H1 (cell line): Measurements from ENCODE around the gene ASB1. TPM values are rescaled to one million over a fixed set of nuclear protein-coding genes. Genes with fewer than 3 reads are reported as not detected.

Experiments
- CEBPB ChIP-seq: IDR thresholded peaks from 2 replicates; pipeline ENCODE4 v1.6.1; 2012; ENCODE audit warnings: low read depth, low read length
- CREB1 ChIP-seq: IDR thresholded peaks from 2 replicates; pipeline ENCODE4 v1.6.1; 2012; ENCODE audit warnings: inconsistent platforms
- E2F6 ChIP-seq: IDR thresholded peaks from 2 replicates; pipeline ENCODE4 v1.6.1; 2012; ENCODE audit warnings: inconsistent platforms
- EP300 ChIP-seq, 2 experiments: IDR thresholded peaks; 1 replicate in 1 of 2; 2 replicates in 1 of 2; pipeline ENCODE4 v1.6.1; 2011 to 2012; ENCODE audit warnings: low read depth in 2 of 2, low read length in 2 of 2, mild to moderate bottlenecking in 2 of 2, borderline replicate concordance in 1 of 2, inconsistent platforms in 1 of 2, moderate library complexity in 1 of 2
- HDAC2 ChIP-seq, 2 experiments: fragments of 300-600 bp in 1 of 2; sonication (generic) in 1 of 2; IDR thresholded peaks; 2 replicates each; pipeline ENCODE4 v1.6.1; 2011 to 2012; ENCODE audit warnings: low read depth in 2 of 2, low read length in 2 of 2, mild to moderate bottlenecking in 2 of 2, moderate library complexity in 2 of 2, borderline replicate concordance in 1 of 2, inconsistent platforms in 1 of 2
- MAFK ChIP-seq: IDR thresholded peaks from 2 replicates; pipeline ENCODE4 v1.6.1; 2012; ENCODE audit warnings: low read depth, mild to moderate bottlenecking, improper control_type of control experiment, low read length
- SAP30 ChIP-seq: fragments of 300-600 bp; sonication (generic); IDR thresholded peaks from 2 replicates; pipeline ENCODE4 v1.7.1; 2012; ENCODE audit warnings: low read length, moderate library complexity, mild to moderate bottlenecking, inconsistent platforms; ENCODE audit not compliant: insufficient read depth, insufficient replicate concordance
- SP1 ChIP-seq: IDR thresholded peaks from 2 replicates; pipeline ENCODE4 v1.6.1; 2011; ENCODE audit warnings: low read depth, low read length
- SP2 ChIP-seq: IDR thresholded peaks from 2 replicates; pipeline ENCODE4 v1.6.1; 2012; ENCODE audit warnings: mild to moderate bottlenecking, low read length, inconsistent platforms
- SRF ChIP-seq: IDR thresholded peaks from 2 replicates; pipeline ENCODE4 v1.6.1; 2011; ENCODE audit warnings: mild to moderate bottlenecking, low read depth, low read length, moderate library complexity
- TCF12 ChIP-seq: IDR thresholded peaks from 2 replicates; pipeline ENCODE4 v1.6.1; 2011; ENCODE audit warnings: low read depth, mild to moderate bottlenecking, low read length
- YY1 ChIP-seq: IDR thresholded peaks from 2 replicates; pipeline ENCODE4 v1.6.1; 2011; ENCODE audit warnings: low read depth, mild to moderate bottlenecking, low read length
- ZNF274 ChIP-seq: IDR thresholded peaks from 2 replicates; pipeline ENCODE4 v1.7.0; 2012; ENCODE audit warnings: low read length, borderline replicate concordance; ENCODE audit errors: extremely low read depth
- polyA plus RNA-seq, 7 experiments: library from polyadenylated mRNA; depleted of rRNA in 3 of 7; stranded (reverse) in 5 of 7; unstranded in 2 of 7; fragments of >200 nt in 5 of 7; fragments of 200-250 nt in 2 of 7; gene quantifications; 1 replicate in 5 of 7; 2 replicates in 1 of 7; 4 replicates in 1 of 7; pipeline versions ENCODE4 v1.2.1 to v1.2.3, GENCODE V29; 2011 to 2013; ENCODE audit warnings: missing spikeins in 2 of 7, mixed read lengths in 2 of 7
- total RNA-seq: library from RNA; stranded (reverse); fragmentation: NEBNext Ultra II Directional; extraction: Animal tissue kit (Norgen Biotek cat#: 25700); gene quantifications from 2 replicates; pipeline ENCODE4 v1.2.1, GENCODE V29; 2021
- TF ChIP-seq, protein P1 (sequence below): IDR thresholded peaks from 2 replicates; pipeline ENCODE4 v1.6.1; 2012; ENCODE audit warnings: low read length, inconsistent platforms

ASB1 gene
- total and polyA plus RNA-seq, 2 of the 8 experiments (the other 6 are each of a cell fraction or from before 2014, with no cell fraction given): 24.1 to 36.0 TPM

DNA sequence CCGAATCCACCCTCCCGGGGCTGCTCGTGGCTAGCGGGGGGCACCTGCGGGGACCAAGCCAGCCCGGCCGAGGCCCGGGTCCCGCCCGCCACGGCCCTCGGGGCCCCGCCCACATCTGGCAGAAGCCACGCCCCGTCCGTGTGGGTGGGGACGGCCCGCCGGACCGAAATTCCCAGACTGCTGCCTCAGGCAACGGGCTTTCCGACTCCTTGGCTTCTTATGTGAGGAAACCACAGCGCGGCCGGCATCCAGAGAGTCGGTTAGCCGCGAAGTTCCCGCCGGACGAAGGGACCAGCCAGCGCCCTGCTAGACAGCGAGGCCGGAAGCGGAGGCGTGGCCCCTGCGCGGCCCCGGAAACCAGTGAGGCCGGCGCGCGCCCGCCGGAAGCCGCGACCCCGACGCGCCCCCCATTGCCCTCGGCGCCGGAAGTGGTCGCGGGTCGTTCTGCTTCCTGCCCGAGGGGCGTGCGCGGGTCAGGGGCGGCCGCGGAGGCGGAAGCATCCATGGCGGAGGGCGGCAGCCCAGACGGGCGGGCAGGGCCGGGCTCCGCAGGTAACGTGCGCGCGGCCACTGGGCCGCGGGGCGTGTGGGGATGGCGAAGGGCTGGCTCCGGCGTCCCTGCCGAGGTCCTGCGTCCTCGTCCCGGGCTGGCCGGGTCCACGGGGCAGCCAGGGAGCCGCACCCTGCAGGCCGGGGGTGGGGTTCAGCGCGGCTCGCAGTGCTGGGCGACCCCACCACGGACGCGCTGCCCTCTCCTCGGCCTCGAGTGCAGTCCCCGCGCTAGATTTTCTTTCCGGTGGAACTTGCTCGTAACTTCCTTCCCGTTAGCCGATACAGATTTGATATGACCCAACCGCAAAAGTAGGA is at the start of gene ASB1 (continued):
- TF ChIP-seq SAP30 (no peak), CREB1 (no peak), SRF (no peak), YY1 (peak; percentile 18; the same call in 1 of the 2 replicates), HDAC2 (IDR thresholded peaks at IDR 0.05; ENCODE audit: borderline replicate concordance in 1 of 2, low read depth in 2 of 2, low read length in 2 of 2) (0 out of 4 replicates have a peak, but pooled peaks of 1 of the 2 experiments have one; percentile 6), TCF12 (no peak), SP1 (no peak), ZNF274 (no peak), SP2 (no peak), E2F6 (no peak), CEBPB (no peak), MAFK (no peak), EP300 (IDR thresholded peaks at IDR 0.05; ENCODE audit: borderline replicate concordance in 1 of 2, low read depth in 2 of 2, low read length in 2 of 2) (no peak; a peak in 1 of 3 replicates)
- TF ChIP-seq, protein P1, sequence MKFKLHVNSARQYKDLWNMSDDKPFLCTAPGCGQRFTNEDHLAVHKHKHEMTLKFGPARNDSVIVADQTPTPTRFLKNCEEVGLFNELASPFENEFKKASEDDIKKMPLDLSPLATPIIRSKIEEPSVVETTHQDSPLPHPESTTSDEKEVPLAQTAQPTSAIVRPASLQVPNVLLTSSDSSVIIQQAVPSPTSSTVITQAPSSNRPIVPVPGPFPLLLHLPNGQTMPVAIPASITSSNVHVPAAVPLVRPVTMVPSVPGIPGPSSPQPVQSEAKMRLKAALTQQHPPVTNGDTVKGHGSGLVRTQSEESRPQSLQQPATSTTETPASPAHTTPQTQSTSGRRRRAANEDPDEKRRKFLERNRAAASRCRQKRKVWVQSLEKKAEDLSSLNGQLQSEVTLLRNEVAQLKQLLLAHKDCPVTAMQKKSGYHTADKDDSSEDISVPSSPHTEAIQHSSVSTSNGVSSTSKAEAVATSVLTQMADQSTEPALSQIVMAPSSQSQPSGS: no peak
